IMR-90 (cell line): Measurements from ENCODE around the gene ID3. TPM values are rescaled to one million over a fixed set of nuclear protein-coding genes. Genes with fewer than 3 reads are reported as not detected.
A peak's percentile ranks its signal among the peaks of the same experiment; 100 is the strongest.

Experiments used
- ATAC-seq: fragments of 200-7000 bp; cut with Tn5 transposase; 2 replicates; pipeline ENCODE4 v1.9.1; 2020; ENCODE audit warnings: low read depth, mild to moderate bottlenecking, moderate library complexity
- BruUV-seq: library from RNA; stranded (reverse); fragments of 400-500 nt; replicated peaks from 2 replicates; lab custom pipeline; 2021; lab: Mats Ljungman, UMichigan
- CTCF ChIA-PET: fragments of 300-600 bp; formaldehyde crosslinking; extraction: SDS; loops from one replicate; lab custom pipeline; 2021; ENCODE audit warnings: antibody characterized with exemption; lab: Yijun Ruan, JAX
- POLR2A ChIA-PET: fragments of 300-600 bp; sonication (Branson Sonifier 250); formaldehyde crosslinking; loops from one replicate; lab custom pipeline; 2022; ENCODE audit warnings: antibody characterized with exemption; ENCODE audit not compliant: unreplicated experiment; lab: Charles Lee
- DNase-seq: peaks from one replicate; pipeline ENCODE4 v3.0.0; 2013
- H2AFZ ChIP-seq: replicated peaks from 2 replicates; pipeline ENCODE3; 2013; ENCODE audit warnings: low read length, mild to moderate bottlenecking; ENCODE audit not compliant: poor library complexity
- H2AK5ac ChIP-seq: 2 replicates; pipeline ENCODE4 v1.6.1; 2013; ENCODE audit warnings: low read depth, low read length, inconsistent platforms
- H2AK9ac ChIP-seq: replicated peaks from 2 replicates; pipeline ENCODE3; 2013; ENCODE audit warnings: mild to moderate bottlenecking, low read depth, low read length, moderate library complexity; ENCODE audit not compliant: poor library complexity
- H2BK120ac ChIP-seq: 2 replicates; pipeline ENCODE4 v1.6.1; 2013; ENCODE audit warnings: low read depth, low read length, inconsistent platforms
- H2BK15ac ChIP-seq: 3 replicates; pipeline ENCODE4 v1.6.1; 2013; ENCODE audit warnings: low read depth, low read length, inconsistent platforms
- H2BK20ac ChIP-seq: 2 replicates; pipeline ENCODE4 v1.6.1; 2013; ENCODE audit warnings: low read depth, mild to moderate bottlenecking, inconsistent platforms, low read length, moderate library complexity
- H2BK5ac ChIP-seq: 2 replicates; pipeline ENCODE4 v1.6.1; 2013; ENCODE audit warnings: mild to moderate bottlenecking, low read depth, low read length, inconsistent platforms; ENCODE audit not compliant: poor library complexity, severe bottlenecking
- H3K14ac ChIP-seq: replicated peaks from 2 replicates; pipeline ENCODE4 v1.6.1; 2013; ENCODE audit warnings: low read depth, low read length, inconsistent platforms
- H3K18ac ChIP-seq: 2 replicates; pipeline ENCODE4 v1.6.1; 2013; ENCODE audit warnings: low read depth, low read length, control low read depth
- H3K23ac ChIP-seq: 2 replicates; pipeline ENCODE4 v1.6.1; 2013; ENCODE audit warnings: low read depth, low read length, inconsistent platforms
- H3K27ac ChIP-seq: 2 replicates; pipeline ENCODE4 v1.5.1; 2013; ENCODE audit warnings: mild to moderate bottlenecking, control low read depth, low read length; ENCODE audit not compliant: insufficient read depth
- H3K27me3 ChIP-seq: 2 replicates; pipeline ENCODE4 v1.6.1; 2013; ENCODE audit warnings: low read length; ENCODE audit not compliant: control insufficient read depth, insufficient read depth
- H3K36me3 ChIP-seq: 2 replicates; pipeline ENCODE4 v1.6.1; 2013; ENCODE audit warnings: low read length, mixed read lengths; ENCODE audit not compliant: control insufficient read depth, insufficient read depth
- H3K4ac ChIP-seq: 2 replicates; pipeline ENCODE4 v1.6.1; 2013; ENCODE audit warnings: low read depth, low read length, inconsistent platforms
- H3K4me1 ChIP-seq: 2 replicates; pipeline ENCODE4 v1.6.1; 2013; ENCODE audit warnings: low read length, mixed read lengths; ENCODE audit not compliant: control insufficient read depth, insufficient read depth
- H3K4me2 ChIP-seq: 2 replicates; pipeline ENCODE4 v1.6.1; 2013; ENCODE audit warnings: low read depth, mild to moderate bottlenecking, control low read depth, low read length, moderate library complexity
- H3K4me3 ChIP-seq: 2 replicates; pipeline ENCODE4 v1.5.1; 2013; ENCODE audit warnings: low read depth, mild to moderate bottlenecking, control low read depth, low read length, moderate library complexity; ENCODE audit not compliant: insufficient read depth
- H3K56ac ChIP-seq: 2 replicates; pipeline ENCODE4 v1.6.1; 2013; ENCODE audit warnings: low read length, inconsistent platforms; ENCODE audit not compliant: insufficient read depth; ENCODE audit errors: extremely low read depth
- H3K79me1 ChIP-seq, 2 experiments: 2 replicates each; pipeline ENCODE4 v1.6.1; 2013; ENCODE audit warnings: low read length in 2 of 2, inconsistent platforms in 1 of 2, low read depth in 1 of 2
- H3K9ac ChIP-seq: 2 replicates; pipeline ENCODE4 v1.6.1; 2013; ENCODE audit warnings: low read depth, low read length, control low read depth
- H3K9me1 ChIP-seq: 2 replicates; pipeline ENCODE4 v1.6.1; 2013; ENCODE audit warnings: low read length, inconsistent platforms; ENCODE audit not compliant: insufficient read depth
- H3K9me3 ChIP-seq: 2 replicates; pipeline ENCODE4 v1.6.1; 2013; ENCODE audit warnings: low read length; ENCODE audit not compliant: control insufficient read depth, insufficient read depth
- H4K20me1 ChIP-seq: 2 replicates; pipeline ENCODE4 v1.6.1; 2013; ENCODE audit warnings: low read length, inconsistent platforms; ENCODE audit not compliant: insufficient read depth
- H4K5ac ChIP-seq: 2 replicates; pipeline ENCODE4 v1.6.1; 2013; ENCODE audit warnings: mild to moderate bottlenecking, low read depth, low read length, control low read depth
- H4K8ac ChIP-seq, 2 experiments: 2 replicates each; pipeline ENCODE4 v1.6.1; 2013; ENCODE audit warnings: low read depth in 2 of 2, low read length in 2 of 2, control low read depth in 1 of 2, inconsistent platforms in 1 of 2
- H4K91ac ChIP-seq: 2 replicates; pipeline ENCODE4 v1.6.1; 2013; ENCODE audit warnings: low read depth, low read length, inconsistent platforms; ENCODE audit not compliant: insufficient read depth
- BHLHE40 ChIP-seq: fragments of 150-350 bp; IDR thresholded peaks from 2 replicates; pipeline ENCODE4 v1.6.1; 2016; ENCODE audit warnings: mild to moderate bottlenecking, low read depth, low read length
- CEBPB ChIP-seq: IDR thresholded peaks from 2 replicates; pipeline ENCODE4 v1.6.1; 2012; ENCODE audit warnings: low read depth, low read length, improper control_type of control experiment
- MAFK ChIP-seq: IDR thresholded peaks from 2 replicates; pipeline ENCODE4 v1.6.1; 2012; ENCODE audit warnings: low read depth, low read length, improper control_type of control experiment
- NFE2L2 ChIP-seq: fragments of 150-350 bp; IDR thresholded peaks from 2 replicates; pipeline ENCODE4 v1.6.1; 2016; ENCODE audit warnings: low read depth, mild to moderate bottlenecking, low read length
- POLR2A ChIP-seq: IDR thresholded peaks from 2 replicates; pipeline ENCODE4 v1.6.1; 2012; ENCODE audit warnings: mild to moderate bottlenecking, low read depth, low read length
- RCOR1 ChIP-seq: IDR thresholded peaks from 2 replicates; pipeline ENCODE4 v1.6.1; 2012; ENCODE audit warnings: mild to moderate bottlenecking, low read length, improper control_type of control experiment; ENCODE audit not compliant: insufficient replicate concordance
- WGBS, 2 experiments: methylation state at CpG; one replicate each; pipeline versions ENCODE4 v1.1.5 to v1.1.7; 2013; ENCODE audit warnings: missing lambda C conversion rate in 2 of 2; ENCODE audit not compliant: insufficient read length in 1 of 2; ENCODE audit errors: extremely low coverage in 2 of 2; 5-methylcytosine and 5-hydroxymethylcytosine counted together
- dilution Hi-C: fragments of 300-500 bp; cut with HindIII; formaldehyde crosslinking; loops from one replicate; pipeline ENCODE4 v1.14.3; 2018; ENCODE audit warnings: low sequenced_read_pairs; ENCODE audit not compliant: unreplicated experiment
- in situ Hi-C: fragments of 300-500 bp; cut with MboI; formaldehyde crosslinking; loops from 3 replicates; pipeline ENCODE4 v1.14.3; 2019; ENCODE audit warnings: low sequenced_read_pairs, inconsistent platforms, mixed read lengths
- intact Hi-C: fragments of 100-400 bp; cut with micrococcal nuclease; formaldehyde crosslinking; loops from 2 replicates; pipeline ENCODE4 v1.10.0; 2022
- polyA plus RNA-seq, 3 experiments: library from polyadenylated mRNA; depleted of rRNA; stranded (reverse); fragments of >200 nt; gene quantifications; 2 replicates each; pipeline ENCODE4 v1.2.3, GENCODE V29; 2012; ENCODE audit warnings: low replicate concordance in 1 of 3
- total RNA-seq: library from RNA; depleted of rRNA; stranded (reverse); fragments of >200 nt; gene quantifications from 2 replicates; pipeline ENCODE4 v1.2.3, GENCODE V29; 2012

The ID3 gene
- total and polyA plus RNA-seq, 2 of the 4 experiments (the other 2 are of a cell fraction): 109 to 304 TPM

- Histone ChIP-seq H3K4me3 (no peak overlapping the region), H4K91ac (no peak overlapping the region), H2BK15ac (no peak overlapping the region), H3K14ac (peak overlapping the region; percentile 38; the same call in 1 of the 2 replicates), H3K27ac (peak overlapping the region; percentile 48; the same call in 1 of the 2 replicates), H3K4me2 (no peak overlapping the region), H2AK9ac (no peak overlapping the region), H4K8ac (0 out of 4 replicates have a peak overlapping the region, but pooled peaks of 1 of the 2 experiments have one; percentile 2), H3K36me3 (no peaks in the 10 kb centered on the region), H2AFZ (no peak overlapping the region), H3K23ac (no peak overlapping the region), H2BK120ac (peak overlapping the region; percentile 39), H3K4me1 (peaks cover 4% of the 10 kb centered on the region; the same call in 1 of the 2 replicates), H2BK20ac (peak overlapping the region; percentile 57; the same call in 1 of the 2 replicates), H2BK5ac (no peak overlapping the region), H3K4ac (peak overlapping the region; percentile 28; the same call in 1 of the 2 replicates), H3K9ac (no peak overlapping the region), H3K18ac (no peak overlapping the region), H3K27me3 (no peaks in the 10 kb centered on the region), H3K79me1 (no peaks in the 10 kb centered on the region), H3K9me3 (no peaks in the 10 kb centered on the region), H4K5ac (no peak overlapping the region), H3K56ac (no peak overlapping the region), H4K20me1 (no peaks in the 10 kb centered on the region), H2AK5ac (no peak overlapping the region), H3K9me1 (no peaks in the 10 kb centered on the region)
- intact Hi-C loops: loop anchor here (5.0 to 10.0 kb wide), 2 partner anchors 115 to 353 kb away; partner anchors contain the start of gene TCEA3
- DNase-seq (peak; percentile 68), ATAC-seq (peak; percentile 33; the same call in 1 of the 2 replicates)
- 73% methylated on average over 4 of the region's 9 CpGs; no CpG with 5 or more reads in 1 of the 2 experiments for WGBS, 2 experiments
- in situ Hi-C loops: loop anchor here (10.0 kb wide), 1 partner anchor 563 kb away; the partner anchor contains the start of gene LACTBL1
- TF ChIP-seq POLR2A (no peak), RCOR1 (no peak), MAFK (peak; percentile 97), NFE2L2 (peak; percentile 98), BHLHE40 (peak; percentile 46; the same call in 1 of the 2 replicates), CEBPB (no peak)
- dilution Hi-C loops: no loop called here
- ChIA-PET POLR2A (no interaction called here), CTCF (interaction anchor here (1.0 kb wide), 1 partner anchor 98 kb away, joined by 3 read pairs; no protein-coding TSS in a partner anchor)
- no TSS peak for BruUV-seq
Measured at GRCh38 chr1:23537296-23537973, 21.9 kb downstream of the ID3 start.
